HG03520 (cell line): ENCODE results near the gene FHOD3.
"Not testable (repeated sequence)": the region's sequence is repeated elsewhere in the genome, so short reads cannot be mapped to it uniquely, and the experiment has no call there.

Source experiments
- ATAC-seq: cut with Tn5 transposase; IDR thresholded peaks from one replicate; pipeline ENCODE4 v1.9.1; 2021; ENCODE audit warnings: mild to moderate bottlenecking, moderate library complexity; ENCODE audit not compliant: unreplicated experiment

The FHOD3 gene

DNA sequence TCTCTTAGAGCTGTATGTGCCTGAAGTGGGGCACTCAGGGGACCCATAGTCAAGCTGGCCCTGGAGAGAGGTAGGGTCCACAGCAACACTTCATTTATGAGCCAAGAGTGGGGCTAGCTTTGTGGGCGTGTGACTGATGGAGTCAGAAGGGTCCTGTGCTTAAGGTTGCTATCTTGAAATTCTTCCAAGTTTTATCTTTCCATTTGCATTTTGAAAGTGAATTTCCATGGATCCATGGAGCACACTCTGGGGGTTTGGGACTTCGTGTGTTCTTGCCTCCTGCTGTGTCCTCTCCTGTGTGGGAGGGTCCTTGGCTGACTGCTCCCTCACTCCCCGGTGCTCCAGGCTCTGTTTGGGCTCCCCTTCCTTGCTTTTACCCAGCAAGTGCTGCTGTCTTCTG, 50.8 kb downstream of the FHOD3 start:
- ATAC-seq, result no peak

DNA sequence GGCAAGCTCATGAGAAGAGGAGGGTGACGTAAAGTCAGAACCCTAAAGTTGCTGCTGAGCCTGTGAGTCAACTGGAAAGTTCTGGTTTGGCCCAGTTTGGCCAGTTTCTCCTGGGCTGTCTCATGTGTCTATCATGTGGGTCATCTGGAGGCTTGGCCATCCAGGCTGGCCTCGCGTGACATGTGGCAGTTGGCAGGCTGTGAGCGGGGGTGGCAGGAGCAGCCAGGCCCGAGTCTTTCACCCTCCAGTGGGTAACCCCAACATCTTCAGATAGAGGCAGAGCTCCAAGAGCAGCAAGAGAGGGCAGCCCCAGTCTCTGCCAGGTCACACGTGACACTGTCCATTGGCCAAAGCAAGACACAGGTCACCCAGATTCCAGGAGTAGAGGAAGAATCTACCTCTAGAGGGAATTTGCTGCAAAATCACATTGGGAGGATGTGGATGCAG, 51.5 kb downstream of the FHOD3 start:
- no peak for ATAC-seq

DNA sequence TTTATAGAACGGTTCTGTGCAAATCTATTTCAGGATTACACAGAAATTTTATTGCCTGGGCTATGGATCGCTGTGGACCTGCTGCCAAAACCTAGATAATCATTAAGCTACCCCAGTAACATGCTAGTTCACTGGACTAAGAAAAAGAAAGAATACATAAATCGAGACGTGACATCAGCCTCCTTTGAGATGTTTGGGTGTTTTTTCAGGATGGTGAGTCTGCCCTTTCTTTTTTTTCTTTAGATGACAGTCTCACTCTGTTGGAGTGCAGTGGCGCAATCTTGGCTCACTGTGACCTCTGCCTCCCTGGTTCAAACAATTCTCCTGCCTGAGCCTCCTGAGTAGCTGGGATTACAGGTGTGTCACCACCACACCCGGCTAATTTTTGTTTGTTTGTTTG, 52.0 kb downstream of the FHOD3 start:
- no peak for ATAC-seq

- no peak for ATAC-seq
Measured at GRCh38 chr18:36350251-36350651, 52.7 kb downstream of the FHOD3 start.

GRCh38 chr18:36350839-36351469, 53.4 kb downstream of the FHOD3 start:
- ATAC-seq, result no peak

- ATAC-seq, result no peak
Measured at GRCh38 chr18:36352384-36352783, 54.9 kb downstream of the FHOD3 start.

DNA sequence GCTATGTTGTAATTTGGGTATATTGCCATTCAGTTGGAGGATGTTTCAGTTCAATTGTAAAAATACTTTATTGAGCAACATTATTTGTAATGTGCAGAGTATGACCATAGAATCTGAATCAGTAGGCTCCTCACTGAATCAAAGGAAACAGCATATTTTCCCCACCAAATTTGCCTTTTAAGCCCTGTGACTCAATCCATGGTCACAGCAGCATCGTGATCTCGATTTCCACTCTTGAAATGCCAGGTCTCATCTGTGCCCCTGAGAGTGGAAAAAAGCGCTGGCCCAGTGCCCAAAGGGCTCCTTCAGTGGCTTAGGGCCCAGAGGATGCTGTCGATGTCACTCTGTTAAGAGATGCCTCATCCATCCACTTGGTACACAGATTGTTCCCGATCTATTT, 57.5 kb downstream of the FHOD3 start:
- ATAC-seq, result no peak

GRCh38 chr18:36355511-36355910, 58.0 kb downstream of the FHOD3 start:
- ATAC-seq, result no peak

DNA sequence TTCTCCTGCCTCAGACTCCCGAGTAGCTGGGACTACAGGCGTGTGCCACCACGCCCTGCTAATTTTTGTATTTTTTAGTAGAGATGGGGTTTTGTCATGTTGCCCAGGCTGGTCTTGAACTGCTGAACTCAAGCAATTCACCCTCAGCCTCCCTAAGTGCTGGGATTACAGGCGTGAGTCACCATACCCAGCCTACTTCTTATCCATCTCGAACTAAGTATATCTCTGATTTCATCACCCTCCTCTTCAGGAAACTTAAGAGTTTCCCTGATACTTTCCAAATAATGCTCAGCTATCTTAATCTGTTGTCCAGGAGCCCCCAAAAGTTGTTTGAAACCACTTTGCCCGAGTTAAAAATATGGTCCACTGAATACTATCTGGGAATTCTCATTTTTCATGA, 59.2 kb downstream of the FHOD3 start:
- ATAC-seq, result not testable (repeated sequence)

DNA sequence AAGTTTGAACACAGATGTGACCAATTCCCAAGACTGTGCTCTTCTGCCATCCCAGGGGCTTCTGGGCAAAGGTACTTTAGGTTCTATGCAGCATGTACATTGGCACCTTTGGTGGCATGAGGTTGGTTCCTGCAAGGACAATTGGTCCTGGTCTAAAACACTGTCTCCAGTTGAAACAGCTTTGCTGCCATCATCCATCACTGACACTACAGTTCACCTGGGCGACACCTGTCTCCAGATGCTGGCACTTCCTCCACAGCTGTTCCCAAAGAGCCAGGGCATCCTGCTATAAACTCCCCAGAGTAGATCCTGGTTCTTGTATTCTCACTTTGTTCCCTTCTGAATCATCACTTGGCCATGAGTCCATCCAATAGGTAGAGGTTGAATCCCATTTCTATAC, 60.6 kb downstream of the FHOD3 start:
- no peak for ATAC-seq

- ATAC-seq, result no peak
Measured at GRCh38 chr18:36360256-36360909, 62.9 kb downstream of the FHOD3 start.

DNA sequence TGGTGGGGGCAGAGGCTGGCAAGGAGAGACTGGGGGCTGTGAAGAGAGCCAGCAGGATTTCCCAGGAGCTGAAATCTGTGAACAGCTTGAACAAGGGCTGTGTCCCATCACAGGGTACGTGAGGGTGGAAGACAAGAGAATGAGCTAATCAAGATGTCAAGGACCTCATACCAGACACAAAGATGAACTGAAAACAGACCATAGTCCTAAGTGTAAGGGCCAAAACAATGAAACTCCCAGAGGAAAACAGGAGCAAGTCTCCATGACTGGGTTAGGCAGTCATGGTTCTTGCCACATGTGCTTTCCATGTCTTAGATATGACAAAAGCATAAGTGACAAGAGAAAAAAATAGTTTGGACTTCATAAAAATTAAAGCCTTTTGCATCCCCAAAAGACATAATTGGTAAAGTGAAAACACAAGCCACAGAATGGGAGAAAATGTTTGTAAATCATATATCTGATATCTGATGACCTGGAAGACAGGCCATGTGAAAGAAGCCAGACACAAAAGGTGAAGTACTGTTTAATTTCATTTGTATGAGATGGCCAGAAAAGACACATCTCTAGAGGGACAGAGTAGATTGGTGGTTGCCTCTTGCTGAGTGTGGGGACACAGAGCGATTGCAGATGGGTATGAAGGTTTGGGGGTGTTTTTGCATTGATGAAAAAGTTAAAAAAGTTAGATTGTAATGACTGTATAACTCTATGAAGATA, 67.6 kb downstream of the FHOD3 start:
- ATAC-seq, result no peak

GRCh38 chr18:36365836-36366775, 68.6 kb downstream of the FHOD3 start:
- peak; percentile 42 for ATAC-seq

GRCh38 chr18:36366994-36367839, 69.7 kb downstream of the FHOD3 start:
- ATAC-seq, result peak; percentile 54

GRCh38 chr18:36368889-36369288, 71.4 kb downstream of the FHOD3 start:
- no peak for ATAC-seq

DNA sequence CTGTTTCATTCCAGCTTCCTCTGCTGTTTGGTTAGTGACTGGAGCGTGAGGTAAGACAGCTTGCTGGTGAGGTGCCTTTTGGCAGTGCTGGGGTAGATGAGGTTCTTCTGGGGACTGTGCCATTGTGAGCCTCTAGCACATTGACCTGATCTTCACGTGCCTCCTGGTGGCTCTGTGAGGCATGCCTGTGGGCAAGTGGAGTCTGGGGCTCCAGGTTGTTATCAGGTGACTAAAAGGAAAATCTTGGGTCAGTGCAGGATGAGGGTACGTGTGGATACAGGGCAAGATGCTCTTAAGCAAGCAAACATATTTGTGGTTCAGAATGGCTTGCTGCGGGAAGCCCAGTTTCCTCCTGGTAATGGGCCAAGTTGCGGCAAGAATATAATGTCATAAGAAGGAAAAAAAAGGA, 75.4 kb downstream of the FHOD3 start:
- ATAC-seq, result no peak

- no peak for ATAC-seq
Measured at GRCh38 chr18:36374262-36374661, 76.7 kb downstream of the FHOD3 start.

DNA sequence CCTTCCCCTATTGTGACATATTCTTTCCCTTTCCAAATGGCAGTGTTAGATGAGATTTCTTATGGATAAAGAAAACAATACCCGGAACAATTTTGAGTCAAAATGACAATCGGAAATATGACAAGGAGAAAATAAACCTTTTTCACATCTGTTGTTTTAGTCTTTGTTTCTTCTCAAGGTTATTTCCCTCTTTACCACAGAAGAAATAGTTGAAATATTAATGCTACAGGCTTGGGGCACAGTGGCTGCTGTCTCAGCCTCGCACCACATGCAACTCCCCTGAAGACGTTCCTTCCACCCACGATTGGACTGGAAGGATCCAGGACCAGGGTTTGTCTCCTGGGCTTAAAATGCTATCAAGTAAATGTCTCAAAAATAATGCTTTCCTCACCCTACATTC, 77.6 kb downstream of the FHOD3 start:
- no peak for ATAC-seq

DNA sequence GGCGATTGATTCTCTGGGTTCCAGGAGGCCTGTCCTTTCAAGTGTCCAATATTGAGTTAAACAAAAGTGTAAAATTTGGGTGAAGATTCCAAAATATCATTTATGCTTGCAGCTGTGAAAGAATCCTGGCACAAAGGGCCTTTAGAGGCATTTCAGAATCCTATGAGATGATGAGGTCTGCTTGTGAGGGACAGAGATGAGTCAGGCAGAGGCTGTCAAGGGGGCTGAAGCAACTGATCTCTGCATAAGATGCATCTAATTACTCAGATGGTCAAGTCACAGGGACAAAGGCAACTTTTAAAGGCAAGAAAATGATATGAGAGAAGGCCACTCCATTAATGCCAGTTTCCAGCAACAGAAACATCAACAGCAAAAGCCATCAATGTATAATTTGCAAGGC, 78.8 kb downstream of the FHOD3 start:
- no peak for ATAC-seq

GRCh38 chr18:36377626-36378025, 80.1 kb downstream of the FHOD3 start:
- ATAC-seq, result no peak
